HepG2 (cell line): ENCODE results near the gene RNF5. TPM values are rescaled to one million over a fixed set of nuclear protein-coding genes. Genes with fewer than 3 reads are reported as not detected.

Experiments
- ATAC-seq: fragments of 200-7000 bp; cut with Tn5 transposase; 3 replicates; pipeline ENCODE4 v1.9.1; 2020; ENCODE audit warnings: mild to moderate bottlenecking, moderate library complexity
- BruUV-seq: library from RNA; stranded (reverse); fragments of 400-500 nt; replicated peaks from 2 replicates; lab custom pipeline; 2021; lab: Mats Ljungman, UMichigan
- CTCF ChIA-PET: fragments of 300-600 bp; formaldehyde crosslinking; extraction: SDS; loops from one replicate; lab custom pipeline; 2021; ENCODE audit warnings: low total read pairs, inconsistent platforms, low intra/inter-chr PET ratio; lab: Yijun Ruan, JAX
- POLR2A ChIA-PET: fragments of 350-600 bp; sonication (Branson Sonifier 250); formaldehyde crosslinking; loops from one replicate; lab custom pipeline; 2020; ENCODE audit warnings: antibody characterized with exemption, inconsistent platforms; lab: Yijun Ruan, JAX
- DNase-seq: peaks from one replicate; pipeline ENCODE4 v3.0.0-alpha.2; 2015; ENCODE audit warnings: low spot score
- FAIRE-seq: peaks from 3 replicates; lab custom pipeline; 2011; peaks lifted over from hg19 to GRCh38; lab: Jason Lieb, UNC
- H2AFZ ChIP-seq: one replicate; pipeline ENCODE4 v1.6.1; 2011; ENCODE audit warnings: low read length, inconsistent platforms
- H3K27ac ChIP-seq: fragments of 300-600 bp; 3 replicates; pipeline ENCODE4 v1.8.0; 2011; ENCODE audit warnings: mixed run types, mild to moderate bottlenecking, mixed read lengths, low read length, inconsistent platforms; ENCODE audit not compliant: insufficient read depth; ENCODE audit errors: extremely low read length
- H3K27me3 ChIP-seq, 2 experiments: fragments of 200-600 bp in 1 of 2; 2 replicates in 1 of 2; 3 replicates in 1 of 2; pipeline versions ENCODE4 v1.6.0 to v1.8.0; 2011; ENCODE audit warnings: low read length in 2 of 2, mild to moderate bottlenecking in 2 of 2, moderate library complexity in 2 of 2, inconsistent platforms in 1 of 2; ENCODE audit not compliant: insufficient read depth in 2 of 2, control insufficient read depth in 1 of 2
- H3K36me3 ChIP-seq, 2 experiments: fragments of 200-600 bp in 1 of 2; replicated peaks in 1 of 2; 2 replicates in 1 of 2; 3 replicates in 1 of 2; pipeline versions ENCODE4 v1.5.1 to v1.8.0; 2011; ENCODE audit warnings: low read length in 2 of 2, inconsistent platforms in 1 of 2; ENCODE audit not compliant: insufficient read depth in 2 of 2, control insufficient read depth in 1 of 2
- H3K4me1 ChIP-seq: 2 replicates; pipeline ENCODE4 v1.5.1; 2012; ENCODE audit warnings: low read length, inconsistent platforms; ENCODE audit not compliant: insufficient read depth
- H3K4me2 ChIP-seq: 2 replicates; pipeline ENCODE4 v1.6.0; 2011; ENCODE audit warnings: low read depth, low read length, inconsistent platforms
- H3K4me3 ChIP-seq, 3 experiments: fragments of 200-600 bp in 1 of 3; sonication (generic), shearing (Covaris generic) in 1 of 3; replicated peaks in 1 of 3; 2 replicates each; pipeline ENCODE4 v1.5.1; 2011 to 2016; ENCODE audit warnings: low read length in 3 of 3, inconsistent platforms in 2 of 3, low read depth in 2 of 3, mild to moderate bottlenecking in 2 of 3, control low read depth in 1 of 3, mixed read lengths in 1 of 3; ENCODE audit not compliant: insufficient read depth in 1 of 3
- H3K79me2 ChIP-seq: one replicate; pipeline ENCODE4 v1.6.1; 2011; ENCODE audit warnings: low read length, inconsistent platforms; ENCODE audit not compliant: insufficient read depth
- H3K9ac ChIP-seq: 2 replicates; pipeline ENCODE4 v1.6.0; 2011; ENCODE audit warnings: mild to moderate bottlenecking, low read depth, low read length, inconsistent platforms; ENCODE audit not compliant: insufficient read depth
- H3K9me3 ChIP-seq: 2 replicates; pipeline ENCODE4 v1.5.1; 2012; ENCODE audit warnings: mild to moderate bottlenecking, low read length
- H4K20me1 ChIP-seq: 2 replicates; pipeline ENCODE4 v1.6.0; 2011; ENCODE audit warnings: inconsistent platforms, mild to moderate bottlenecking, low read length, moderate library complexity; ENCODE audit not compliant: insufficient read depth
- ETV6 ChIP-seq: sonication (generic); formaldehyde crosslinking; conservative IDR thresholded peaks from 2 replicates; pipeline ENCODE4 v1.4.0; 2020; ENCODE audit warnings: missing genetic modification reagents
- FOXP1 ChIP-seq, 2 experiments: fragments of 450-650 bp in 1 of 2; IDR thresholded peaks; 2 replicates each; pipeline ENCODE4 v1.6.1; 2017 to 2018; ENCODE audit warnings: antibody characterized with exemption in 1 of 2
- PHF8 ChIP-seq: sonication (generic); formaldehyde crosslinking; IDR thresholded peaks from 2 replicates; pipeline ENCODE4 v1.5.0; 2020; ENCODE audit warnings: missing genetic modification reagents
- RBFOX2 ChIP-seq: fragments of 200-400 bp; formaldehyde crosslinking; IDR thresholded peaks from 2 replicates; pipeline ENCODE4 v1.6.1; 2017; ENCODE audit warnings: low read depth, mild to moderate bottlenecking, low read length
- RBM22 ChIP-seq: fragments of 200-400 bp; formaldehyde crosslinking; optimal IDR thresholded peaks from 2 replicates; pipeline ENCODE3; 2017; ENCODE audit warnings: mild to moderate bottlenecking, low read length, moderate library complexity
- REPIN1 ChIP-seq: sonication (generic); formaldehyde crosslinking; IDR thresholded peaks from 2 replicates; pipeline ENCODE4 v1.8.0; 2022; ENCODE audit warnings: missing genetic modification reagents, low read depth, mild to moderate bottlenecking, borderline replicate concordance
- STAG1 ChIP-seq: sonication (generic); formaldehyde crosslinking; IDR thresholded peaks from 2 replicates; pipeline ENCODE4 v1.4.0; 2020; ENCODE audit warnings: missing genetic modification reagents
- WIZ ChIP-seq: sonication (generic); formaldehyde crosslinking; IDR thresholded peaks from 2 replicates; pipeline ENCODE4 v1.5.1; 2020; ENCODE audit warnings: mild to moderate bottlenecking, missing genetic modification reagents
- ZNF17 ChIP-seq: sonication (generic); formaldehyde crosslinking; IDR thresholded peaks from 2 replicates; pipeline ENCODE4 v1.5.0; 2020; ENCODE audit warnings: mild to moderate bottlenecking, missing genetic modification reagents
- ZNF260 ChIP-seq: sonication (generic); formaldehyde crosslinking; IDR thresholded peaks from 2 replicates; pipeline ENCODE4 v1.4.0; 2020; ENCODE audit warnings: missing genetic modification reagents, low read depth, mild to moderate bottlenecking, borderline replicate concordance
- ZNF460 ChIP-seq: sonication (generic); formaldehyde crosslinking; IDR thresholded peaks from 2 replicates; pipeline ENCODE4 v1.5.1; 2020; ENCODE audit warnings: missing genetic modification reagents, mild to moderate bottlenecking, borderline replicate concordance
- ZNF605 ChIP-seq: sonication (generic); formaldehyde crosslinking; IDR thresholded peaks from 2 replicates; pipeline ENCODE4 v1.8.0; 2022; ENCODE audit warnings: mild to moderate bottlenecking, missing genetic modification reagents
- ZNF747 ChIP-seq: sonication (generic); formaldehyde crosslinking; IDR thresholded peaks from 2 replicates; pipeline ENCODE4 v1.8.1; 2023; ENCODE audit warnings: missing genetic modification reagents, mild to moderate bottlenecking, borderline replicate concordance
- WGBS: methylation state at CpG from one replicate; pipeline ENCODE4 v1.1.6; 2017; ENCODE audit warnings: low lambda C conversion rate; 5-methylcytosine and 5-hydroxymethylcytosine counted together
- in situ Hi-C: cut with HindIII; loops from 2 replicates; pipeline ENCODE4 v1.10.0; 2017; ENCODE audit warnings: low pct_unique_long_range_greater_than_20kb; ENCODE audit not compliant: extremely low pct_ligation_motif_present
- intact Hi-C: fragments of 100-400 bp; cut with micrococcal nuclease; formaldehyde crosslinking; loops from one replicate; pipeline ENCODE4 v1.10.0; 2022; ENCODE audit not compliant: unreplicated experiment
- polyA plus RNA-seq, 8 experiments: library from polyadenylated mRNA; depleted of rRNA in 3 of 8; stranded (reverse) in 7 of 8; unstranded in 1 of 8; fragments of >200 nt; fragmentation: Illumina TruSeq in 4 of 8; extraction: Trizol in 4 of 8; gene quantifications; 2 replicates each; pipeline versions ENCODE4 v1.2.1 to v1.2.3, GENCODE V29; 2011 to 2016; ENCODE audit warnings: low read depth in 4 of 8, missing spikeins in 1 of 8, mixed read lengths in 1 of 8; ENCODE audit not compliant: insufficient read depth in 1 of 8
- total RNA-seq, 5 experiments: library from RNA; depleted of rRNA; stranded (reverse); fragments of >200 nt; fragmentation: Illumina TruSeq; extraction: Trizol; gene quantifications; 2 replicates each; pipeline ENCODE4 v1.2.3, GENCODE V29; 2016; ENCODE audit warnings: low read depth in 1 of 5
- TF ChIP-seq, protein P1 (sequence below): sonication (generic); formaldehyde crosslinking; IDR thresholded peaks from 2 replicates; pipeline ENCODE4 v1.4.0; 2020; ENCODE audit warnings: missing genetic modification reagents, mild to moderate bottlenecking, borderline replicate concordance
- TF ChIP-seq, protein P2 (sequence below): sonication (generic); formaldehyde crosslinking; IDR thresholded peaks from 2 replicates; pipeline ENCODE4 v1.8.1; 2023; ENCODE audit warnings: mild to moderate bottlenecking, inconsistent platforms, moderate library complexity, missing genetic modification reagents, borderline replicate concordance
- TF ChIP-seq, protein P3 (sequence below): sonication (generic); formaldehyde crosslinking; IDR thresholded peaks from 2 replicates; pipeline ENCODE4 v1.8.1; 2022; ENCODE audit warnings: mild to moderate bottlenecking, missing genetic modification reagents
- TF ChIP-seq, protein P4 (sequence below): sonication (generic); formaldehyde crosslinking; IDR thresholded peaks from 2 replicates; pipeline ENCODE4 v1.4.0; 2020; ENCODE audit warnings: mild to moderate bottlenecking, missing genetic modification reagents

RNF5 gene
- total and polyA plus RNA-seq, 2 of the 13 experiments (the other 11 are each of a cell fraction or from before 2014, with no cell fraction given), result 98.0 to 131 TPM

DNA sequence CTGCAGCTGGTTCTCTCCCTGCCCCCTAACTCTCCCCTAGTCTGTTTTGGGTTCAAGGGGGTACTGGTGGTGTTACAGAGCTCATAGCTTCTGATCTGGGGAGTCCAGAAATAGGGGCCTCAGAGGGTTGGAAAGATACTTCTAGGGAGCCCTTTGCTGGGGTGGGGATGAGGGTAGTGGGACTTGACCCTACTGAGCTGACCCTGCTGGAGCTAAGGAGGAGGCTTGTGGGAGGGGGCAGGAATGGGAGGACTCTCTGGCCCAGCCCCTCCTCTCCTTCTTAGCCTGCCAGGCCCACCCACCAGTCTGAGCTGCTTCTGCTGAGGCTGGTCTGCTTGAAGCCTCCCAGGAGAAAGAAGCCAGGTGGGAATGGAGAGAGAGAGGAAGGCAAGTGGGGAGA lies 13.9 kb upstream of the RNF5 start, which contains the start of gene EGFL8 (continued):
- TF ChIP-seq, protein P1, sequence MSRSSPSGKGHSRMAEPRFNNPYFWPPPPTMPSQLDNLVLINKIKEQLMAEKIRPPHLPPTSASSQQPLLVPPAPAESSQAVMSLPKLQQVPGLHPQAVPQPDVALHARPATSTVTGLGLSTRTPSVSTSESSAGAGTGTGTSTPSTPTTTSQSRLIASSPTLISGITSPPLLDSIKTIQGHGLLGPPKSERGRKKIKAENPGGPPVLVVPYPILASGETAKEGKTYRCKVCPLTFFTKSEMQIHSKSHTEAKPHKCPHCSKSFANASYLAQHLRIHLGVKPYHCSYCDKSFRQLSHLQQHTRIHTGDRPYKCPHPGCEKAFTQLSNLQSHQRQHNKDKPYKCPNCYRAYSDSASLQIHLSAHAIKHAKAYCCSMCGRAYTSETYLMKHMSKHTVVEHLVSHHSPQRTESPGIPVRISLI (CRISPR knock-in tag), result no peak
- no peak for TF ChIP-seq ZNF460 (CRISPR knock-in tag)
- no peak for TF ChIP-seq ZNF260 (CRISPR knock-in tag)
- no peak for TF ChIP-seq ETV6 (CRISPR knock-in tag)

DNA sequence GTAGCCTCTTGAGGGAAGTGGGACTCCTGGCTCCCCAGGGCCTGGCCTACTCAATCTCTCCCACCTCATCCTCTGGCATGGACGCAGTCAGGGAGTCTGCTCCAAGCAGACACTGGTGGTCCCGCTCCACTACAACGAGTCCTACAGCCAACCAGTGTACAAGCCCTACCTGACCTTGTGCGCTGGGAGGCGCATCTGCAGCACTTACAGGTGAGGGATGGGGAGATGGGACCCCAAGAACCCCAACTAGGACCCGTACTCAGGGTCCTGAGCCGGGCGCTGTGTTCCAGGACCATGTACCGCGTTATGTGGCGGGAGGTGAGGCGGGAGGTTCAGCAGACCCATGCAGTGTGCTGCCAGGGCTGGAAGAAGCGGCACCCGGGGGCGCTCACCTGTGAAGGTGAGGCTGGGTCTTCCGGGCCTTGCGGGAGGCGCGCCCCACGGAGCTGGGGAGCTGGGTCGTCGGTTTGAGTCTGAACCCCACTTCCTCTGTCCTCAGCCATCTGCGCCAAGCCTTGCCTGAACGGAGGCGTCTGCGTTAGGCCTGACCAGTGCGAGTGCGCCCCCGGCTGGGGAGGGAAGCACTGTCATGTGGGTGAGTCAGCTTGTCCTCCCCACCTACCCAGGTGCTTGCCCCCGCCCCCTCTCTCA lies 11.7 kb upstream of the RNF5 start:
- intact Hi-C loops, result no loop called here
- Histone ChIP-seq H3K27me3 (no peaks in the 10 kb centered on the region), H3K79me2 (no peaks in the 10 kb centered on the region), H3K27ac (no peak overlapping the region), H3K4me3 (no peak overlapping the region), H3K9ac (no peak overlapping the region), H2AFZ (no peak overlapping the region), H3K36me3 (peaks cover 20 to 60% of the 10 kb centered on the region in 2 experiments), H4K20me1 (no peaks in the 10 kb centered on the region), H3K4me1 (no peaks in the 10 kb centered on the region), H3K4me2 (no peak overlapping the region), H3K9me3 (no peaks in the 10 kb centered on the region)
- ChIA-PET CTCF (interaction anchor here (0.9 kb wide), 1 partner anchor 47 kb away, joined by 3 read pairs; no protein-coding TSS in a partner anchor), POLR2A (interaction anchor here (1.0 kb wide), 1 partner anchor 29 kb away, joined by 3 read pairs; no protein-coding TSS in a partner anchor)
- FAIRE-seq, result no peak
- no TSS peak for BruUV-seq
- no peak for DNase-seq
- in situ Hi-C loops, result no loop called here
- 97% methylated on average over 29 of the region's 30 CpGs for WGBS
- ATAC-seq, result no peak; the same call in 2 of the 3 replicates
- no peak for TF ChIP-seq ZNF17 (CRISPR knock-in tag)
- no peak for TF ChIP-seq FOXP1 (IDR thresholded peaks at IDR 0.05)
- no peak for TF ChIP-seq FOXP1 (CRISPR knock-in tag; IDR thresholded peaks at IDR 0.05)
- TF ChIP-seq REPIN1 (CRISPR knock-in tag), result no peak
- TF ChIP-seq PHF8 (CRISPR knock-in tag), result no peak
- TF ChIP-seq, protein P2, sequence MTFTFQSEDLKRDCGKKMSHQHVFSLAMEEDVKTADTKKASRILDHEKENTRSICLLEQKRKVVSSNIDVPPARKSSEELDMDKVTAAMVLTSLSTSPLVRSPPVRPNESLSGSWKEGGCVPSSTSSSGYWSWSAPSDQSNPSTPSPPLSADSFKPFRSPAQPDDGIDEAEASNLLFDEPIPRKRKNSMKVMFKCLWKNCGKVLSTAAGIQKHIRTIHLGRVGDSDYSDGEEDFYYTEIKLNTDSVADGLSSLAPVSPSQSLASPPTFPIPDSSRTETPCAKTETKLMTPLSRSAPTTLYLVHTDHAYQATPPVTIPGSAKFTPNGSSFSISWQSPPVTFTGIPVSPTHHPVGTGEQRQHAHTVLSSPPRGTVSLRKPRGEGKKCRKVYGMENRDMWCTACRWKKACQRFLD (CRISPR knock-in tag), result no peak
- TF ChIP-seq WIZ (CRISPR knock-in tag), result no peak
- peak; percentile 68 for TF ChIP-seq RBM22
- TF ChIP-seq, protein P3, sequence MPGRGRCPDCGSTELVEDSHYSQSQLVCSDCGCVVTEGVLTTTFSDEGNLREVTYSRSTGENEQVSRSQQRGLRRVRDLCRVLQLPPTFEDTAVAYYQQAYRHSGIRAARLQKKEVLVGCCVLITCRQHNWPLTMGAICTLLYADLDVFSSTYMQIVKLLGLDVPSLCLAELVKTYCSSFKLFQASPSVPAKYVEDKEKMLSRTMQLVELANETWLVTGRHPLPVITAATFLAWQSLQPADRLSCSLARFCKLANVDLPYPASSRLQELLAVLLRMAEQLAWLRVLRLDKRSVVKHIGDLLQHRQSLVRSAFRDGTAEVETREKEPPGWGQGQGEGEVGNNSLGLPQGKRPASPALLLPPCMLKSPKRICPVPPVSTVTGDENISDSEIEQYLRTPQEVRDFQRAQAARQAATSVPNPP (CRISPR knock-in tag), result no peak
- TF ChIP-seq RBFOX2, result peak; percentile 77
- TF ChIP-seq, protein P4, sequence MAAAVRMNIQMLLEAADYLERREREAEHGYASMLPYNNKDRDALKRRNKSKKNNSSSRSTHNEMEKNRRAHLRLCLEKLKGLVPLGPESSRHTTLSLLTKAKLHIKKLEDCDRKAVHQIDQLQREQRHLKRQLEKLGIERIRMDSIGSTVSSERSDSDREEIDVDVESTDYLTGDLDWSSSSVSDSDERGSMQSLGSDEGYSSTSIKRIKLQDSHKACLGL (CRISPR knock-in tag), result 0 out of 2 replicates have a peak, but pooled peaks have one; percentile 41
- TF ChIP-seq ZNF747 (CRISPR knock-in tag), result no peak
- TF ChIP-seq ZNF605, result no peak
- peak; percentile 19; the same call in 1 of the 2 replicates for TF ChIP-seq STAG1 (CRISPR knock-in tag)
